H1 (cell line): ENCODE data around the gene SSBP3.

Experiments used
- HDAC2 ChIP-seq, 2 experiments: fragments of 300-600 bp in 1 of 2; sonication (generic) in 1 of 2; IDR thresholded peaks; 2 replicates each; pipeline ENCODE4 v1.6.1; 2011 to 2012; ENCODE audit warnings: low read depth in 2 of 2, low read length in 2 of 2, mild to moderate bottlenecking in 2 of 2, moderate library complexity in 2 of 2, borderline replicate concordance in 1 of 2, inconsistent platforms in 1 of 2
- JUN ChIP-seq: IDR thresholded peaks from 2 replicates; pipeline ENCODE4 v1.6.1; 2011; ENCODE audit warnings: low read depth, mild to moderate bottlenecking, improper control_type of control experiment, low read length
- SUZ12 ChIP-seq: fragments of 200-600 bp; sonication (generic); IDR thresholded peaks from 2 replicates; pipeline ENCODE4 v1.6.1; 2012; ENCODE audit warnings: mild to moderate bottlenecking, inconsistent platforms, low read length, moderate library complexity, mixed read lengths
- TAF1 ChIP-seq: IDR thresholded peaks from 2 replicates; pipeline ENCODE4 v1.6.1; 2011; ENCODE audit warnings: mild to moderate bottlenecking, low read depth, low read length
- ZNF274 ChIP-seq: IDR thresholded peaks from 2 replicates; pipeline ENCODE4 v1.7.0; 2012; ENCODE audit warnings: low read length, borderline replicate concordance; ENCODE audit errors: extremely low read depth
- TF ChIP-seq, protein P1 (sequence below), 3 experiments: IDR thresholded peaks; 1 replicate in 2 of 3; 2 replicates in 1 of 3; pipeline versions ENCODE4 v1.5.1 to v1.6.1; 2011; ENCODE audit warnings: low read length in 3 of 3, mild to moderate bottlenecking in 3 of 3, inconsistent platforms in 2 of 3, low read depth in 1 of 3, moderate library complexity in 1 of 3; ENCODE audit not compliant: insufficient read depth in 1 of 3; ENCODE audit errors: control extremely low read depth in 1 of 3
- TF ChIP-seq, protein P2 (sequence below): IDR thresholded peaks from 2 replicates; pipeline ENCODE4 v1.6.1; 2012; ENCODE audit warnings: inconsistent platforms
- TF ChIP-seq, protein P3 (sequence below): IDR thresholded peaks from 2 replicates; pipeline ENCODE4 v1.6.1; 2011; ENCODE audit warnings: low read depth, mild to moderate bottlenecking, low read length; ENCODE audit not compliant: insufficient read depth

DNA sequence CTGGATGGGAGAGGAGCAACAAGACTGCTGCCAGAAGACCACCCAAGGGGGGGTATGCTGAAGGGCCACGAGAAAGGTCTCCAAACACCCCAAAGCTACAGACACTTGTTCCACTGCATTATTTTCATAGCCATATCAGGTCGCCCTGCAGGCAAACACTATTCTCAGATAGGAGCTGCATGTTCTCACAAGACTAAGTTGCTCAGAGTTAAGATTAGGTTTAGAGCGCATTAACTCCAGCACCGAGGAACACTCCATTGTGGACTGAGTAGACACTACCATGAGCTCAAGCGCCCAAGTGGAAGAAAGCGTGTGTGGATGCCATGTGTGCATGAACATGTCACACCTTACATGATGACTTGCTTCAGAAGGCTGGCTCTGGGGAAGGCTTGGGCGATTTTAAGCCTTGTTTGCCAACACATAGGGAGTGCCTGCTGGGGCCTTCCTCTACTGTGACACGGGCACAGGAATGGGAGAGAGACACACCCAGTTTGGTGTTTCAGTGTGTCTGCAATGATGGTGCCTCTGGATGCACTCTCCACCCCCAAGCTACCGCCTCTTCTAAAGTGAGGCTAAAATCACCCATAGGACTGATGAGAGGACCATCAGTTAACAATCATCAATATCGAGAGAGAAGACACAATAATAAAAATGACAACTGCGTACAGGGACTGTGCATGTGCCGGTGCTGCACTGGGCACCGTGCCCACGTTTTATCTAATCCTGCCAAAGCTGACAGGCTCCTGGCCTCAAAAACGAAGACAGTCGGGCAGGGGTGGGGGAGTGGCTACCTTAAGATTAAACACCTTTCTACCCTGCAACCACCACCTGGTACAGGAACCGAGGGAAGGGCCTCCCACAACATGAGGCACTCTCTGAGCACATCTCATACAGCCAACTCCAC, 34.9 kb downstream of the SSBP3 start:
- TF ChIP-seq, protein P1, sequence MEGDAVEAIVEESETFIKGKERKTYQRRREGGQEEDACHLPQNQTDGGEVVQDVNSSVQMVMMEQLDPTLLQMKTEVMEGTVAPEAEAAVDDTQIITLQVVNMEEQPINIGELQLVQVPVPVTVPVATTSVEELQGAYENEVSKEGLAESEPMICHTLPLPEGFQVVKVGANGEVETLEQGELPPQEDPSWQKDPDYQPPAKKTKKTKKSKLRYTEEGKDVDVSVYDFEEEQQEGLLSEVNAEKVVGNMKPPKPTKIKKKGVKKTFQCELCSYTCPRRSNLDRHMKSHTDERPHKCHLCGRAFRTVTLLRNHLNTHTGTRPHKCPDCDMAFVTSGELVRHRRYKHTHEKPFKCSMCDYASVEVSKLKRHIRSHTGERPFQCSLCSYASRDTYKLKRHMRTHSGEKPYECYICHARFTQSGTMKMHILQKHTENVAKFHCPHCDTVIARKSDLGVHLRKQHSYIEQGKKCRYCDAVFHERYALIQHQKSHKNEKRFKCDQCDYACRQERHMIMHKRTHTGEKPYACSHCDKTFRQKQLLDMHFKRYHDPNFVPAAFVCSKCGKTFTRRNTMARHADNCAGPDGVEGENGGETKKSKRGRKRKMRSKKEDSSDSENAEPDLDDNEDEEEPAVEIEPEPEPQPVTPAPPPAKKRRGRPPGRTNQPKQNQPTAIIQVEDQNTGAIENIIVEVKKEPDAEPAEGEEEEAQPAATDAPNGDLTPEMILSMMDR (IDR thresholded peaks at IDR 0.05; ENCODE audit: control extremely low read depth in 1 of 3, insufficient read depth in 1 of 3, low read depth in 1 of 3, low read length in 3 of 3), result no peak
- TF ChIP-seq, protein P2, sequence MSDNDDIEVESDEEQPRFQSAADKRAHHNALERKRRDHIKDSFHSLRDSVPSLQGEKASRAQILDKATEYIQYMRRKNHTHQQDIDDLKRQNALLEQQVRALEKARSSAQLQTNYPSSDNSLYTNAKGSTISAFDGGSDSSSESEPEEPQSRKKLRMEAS, result no peak
- TF ChIP-seq SUZ12 (no peak), ZNF274 (no peak), HDAC2 (IDR thresholded peaks at IDR 0.05; ENCODE audit: borderline replicate concordance in 1 of 2, low read depth in 2 of 2, low read length in 2 of 2) (no peak), JUN (no peak), TAF1 (no peak)
- TF ChIP-seq, protein P3, sequence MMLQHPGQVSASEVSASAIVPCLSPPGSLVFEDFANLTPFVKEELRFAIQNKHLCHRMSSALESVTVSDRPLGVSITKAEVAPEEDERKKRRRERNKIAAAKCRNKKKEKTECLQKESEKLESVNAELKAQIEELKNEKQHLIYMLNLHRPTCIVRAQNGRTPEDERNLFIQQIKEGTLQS, result no peak
